Measurements from ENCODE around the gene AKAP7. TPM values are rescaled to one million over a fixed set of nuclear protein-coding genes. Genes with fewer than 3 reads are reported as not detected.
"Not testable (repeated sequence)": the region's sequence is repeated elsewhere in the genome, so short reads cannot be mapped to it uniquely, and the experiment has no call there.

The AKAP7 gene
- polyA plus RNA-seq, 2 of the 4 experiments (the other 2 are of a cell fraction) = 2.5 to 3.7 TPM

DNA sequence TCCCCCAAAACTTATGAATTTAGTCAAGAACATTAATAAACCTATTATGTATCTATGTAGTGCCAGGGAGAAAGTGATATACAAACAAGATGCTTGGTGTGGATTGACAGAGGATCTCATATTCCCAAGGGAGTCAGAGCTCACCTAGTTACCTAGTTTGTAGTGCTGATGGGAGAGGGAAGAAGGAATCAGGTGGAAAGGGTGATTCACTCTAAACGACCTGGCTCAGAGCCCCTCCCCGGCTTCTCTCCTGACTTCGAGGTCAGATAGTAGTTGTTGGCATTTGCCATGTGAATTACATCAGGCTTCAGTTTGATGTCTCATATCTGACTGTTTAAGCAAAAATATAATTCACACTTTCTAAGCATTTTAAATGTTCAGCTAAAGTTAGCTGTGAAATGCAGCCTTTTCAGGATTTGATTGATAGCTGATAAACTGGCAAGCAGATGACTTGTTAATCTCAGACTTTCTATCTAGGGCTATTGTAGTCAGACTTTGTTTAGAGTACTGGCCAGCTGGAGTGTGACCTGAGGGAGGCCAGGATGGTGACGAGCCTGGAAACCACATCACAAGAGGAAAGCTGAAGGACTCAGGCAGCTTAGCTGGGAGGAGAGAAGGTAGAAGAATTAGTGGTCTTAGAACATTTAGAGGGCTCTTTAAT, 123.7 kb downstream of the AKAP7 start:
- peak overlapping the region in 1 of 2 experiments; percentile 56; a peak in 2 of 6 replicates for H3K27ac ChIP-seq
- TF ChIP-seq ZSCAN20 (CRISPR knock-in tag; IDR thresholded peaks at IDR 0.05) (no peak), ELK1 (IDR thresholded peaks at IDR 0.05; ENCODE audit: low read depth, low read length) (no peak)
- TF ChIP-seq, protein P1, sequence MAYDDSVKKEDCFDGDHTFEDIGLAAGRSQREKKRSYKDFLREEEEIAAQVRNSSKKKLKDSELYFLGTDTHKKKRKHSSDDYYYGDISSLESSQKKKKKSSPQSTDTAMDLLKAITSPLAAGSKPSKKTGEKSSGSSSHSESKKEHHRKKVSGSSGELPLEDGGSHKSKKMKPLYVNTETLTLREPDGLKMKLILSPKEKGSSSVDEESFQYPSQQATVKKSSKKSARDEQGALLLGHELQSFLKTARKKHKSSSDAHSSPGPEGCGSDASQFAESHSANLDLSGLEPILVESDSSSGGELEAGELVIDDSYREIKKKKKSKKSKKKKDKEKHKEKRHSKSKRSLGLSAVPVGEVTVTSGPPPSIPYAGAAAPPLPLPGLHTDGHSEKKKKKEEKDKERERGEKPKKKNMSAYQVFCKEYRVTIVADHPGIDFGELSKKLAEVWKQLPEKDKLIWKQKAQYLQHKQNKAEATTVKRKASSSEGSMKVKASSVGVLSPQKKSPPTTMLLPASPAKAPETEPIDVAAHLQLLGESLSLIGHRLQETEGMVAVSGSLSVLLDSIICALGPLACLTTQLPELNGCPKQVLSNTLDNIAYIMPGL (CRISPR knock-in tag; IDR thresholded peaks at IDR 0.05; ENCODE audit: borderline replicate concordance) = no peak
- peak; percentile 43 to 45; a peak in 4 of 6 replicates for ATAC-seq
- POLR2A ChIA-PET = no interaction called here
- H3K4me1 ChIP-seq = peaks cover 18% of the 10 kb centered on the region
- CTCF ChIA-PET = no interaction called here
- H3K4me2 ChIP-seq = peak overlapping the region; percentile 43
- 9% methylated on average over 4 of the region's 4 CpGs for whole genome bisulfite sequencing (ENCODE audit: missing lambda C conversion rate)
- peak in 1 of 2 experiments; percentile 24 for DNase-seq (ENCODE audit: low read depth in 1 of 2, low spot score in 1 of 2)
- H3K4me3 ChIP-seq = no peak overlapping the region
- FAIRE-seq = no peak
- no peaks in the 10 kb centered on the region for H3K9me3 ChIP-seq

- peak; percentile 11 to 57; a peak in 2 of 4 replicates for TF ChIP-seq CEBPB (IDR thresholded peaks at IDR 0.05)
- H3K9me3 ChIP-seq; H3K4me3 ChIP-seq; CTCF ChIA-PET; FAIRE-seq; POLR2A ChIA-PET; H3K27ac ChIP-seq; H3K4me2 ChIP-seq; ATAC-seq; DNase-seq (ENCODE audit: low read depth in 1 of 2, low spot score in 1 of 2): not testable (repeated sequence)
- 82% methylated on average over 6 of the region's 6 CpGs for WGBS (ENCODE audit: missing lambda C conversion rate)
- peaks cover 18% of the 10 kb centered on the region for H3K4me1 ChIP-seq
Measured at GRCh38 chr6:131260960-131261359, 125.7 kb downstream of the AKAP7 start.

DNA sequence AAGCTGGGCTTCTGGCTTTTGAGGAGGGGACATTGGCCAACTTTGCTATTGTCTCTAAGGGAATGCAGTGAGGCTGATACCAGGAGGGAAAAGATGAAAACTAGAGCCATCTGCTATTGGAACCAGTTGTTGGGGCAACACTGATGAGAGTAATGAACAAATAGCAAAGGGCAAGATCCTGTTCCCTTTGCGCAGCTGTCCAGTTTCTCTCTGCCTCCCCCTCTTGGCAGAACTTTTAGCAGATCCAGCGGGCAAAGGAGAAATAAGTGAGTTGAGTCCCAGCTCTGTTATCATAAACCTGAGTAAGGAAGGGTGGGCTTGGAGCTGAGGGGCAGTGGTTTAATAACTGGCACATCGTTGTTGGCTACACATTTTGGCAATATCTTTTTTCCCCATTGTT, 126.8 kb downstream of the AKAP7 start:
- DNase-seq (ENCODE audit: low read depth in 1 of 2, low spot score in 1 of 2) = no peak
- TF ChIP-seq CBX2 (IDR thresholded peaks at IDR 0.05; ENCODE audit: borderline replicate concordance, low read depth) = no peak
- H3K27ac ChIP-seq = no peak overlapping the region
- no peak overlapping the region for H3K4me3 ChIP-seq
- WGBS (ENCODE audit: missing lambda C conversion rate) = 74% methylated on average over 3 of the region's 3 CpGs
- ChIA-PET POLR2A (interaction anchor here (0.6 kb wide), 1 partner anchor 57 kb away, joined by 3 read pairs; no protein-coding TSS in a partner anchor), CTCF (no interaction called here)
- no peak overlapping the region for H3K4me2 ChIP-seq
- no peak for FAIRE-seq
- H3K4me1 ChIP-seq = peaks cover 18% of the 10 kb centered on the region
- ATAC-seq = no peak
- no peaks in the 10 kb centered on the region for H3K9me3 ChIP-seq

DNA sequence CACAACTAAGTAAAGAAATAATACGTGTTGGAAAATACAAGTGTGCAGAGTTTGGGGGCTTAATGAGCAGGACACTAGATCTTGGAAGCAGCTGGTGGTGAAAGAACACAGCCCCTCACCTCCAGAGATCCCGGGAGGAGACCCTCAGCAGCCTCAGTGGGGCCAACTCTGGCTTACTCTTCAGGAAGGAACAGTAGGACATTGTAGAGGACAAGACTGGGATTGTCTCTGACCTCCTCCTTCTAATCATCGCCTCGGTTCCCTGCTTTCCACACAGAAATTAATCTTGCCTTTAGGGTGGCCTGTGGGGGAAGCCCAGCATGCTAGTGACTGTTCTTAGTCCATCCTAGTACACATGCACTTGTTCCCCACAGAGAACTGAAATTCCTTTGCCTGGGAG, 130.7 kb downstream of the AKAP7 start:
- Histone ChIP-seq H3K27ac (no peak overlapping the region), H3K4me2 (no peak overlapping the region), H3K4me1 (no peaks in the 10 kb centered on the region), H3K9me3 (no peaks in the 10 kb centered on the region), H3K4me3 (no peak overlapping the region)
- POLR2A ChIA-PET = no interaction called here
- CTCF ChIA-PET = no interaction called here
- no peak for DNase-seq (ENCODE audit: low read depth in 1 of 2, low spot score in 1 of 2)
- TF ChIP-seq FOSL2 (IDR thresholded peaks at IDR 0.05) = no peak
- TF ChIP-seq FOSL2 (CRISPR knock-in tag; IDR thresholded peaks at IDR 0.05) = no peak
- no peak for TF ChIP-seq EHMT2 (IDR thresholded peaks at IDR 0.05; ENCODE audit: low read depth)
- TF ChIP-seq NPAS2 (CRISPR knock-in tag; IDR thresholded peaks at IDR 0.05; ENCODE audit: borderline replicate concordance) = no peak
- TF ChIP-seq, protein P2, sequence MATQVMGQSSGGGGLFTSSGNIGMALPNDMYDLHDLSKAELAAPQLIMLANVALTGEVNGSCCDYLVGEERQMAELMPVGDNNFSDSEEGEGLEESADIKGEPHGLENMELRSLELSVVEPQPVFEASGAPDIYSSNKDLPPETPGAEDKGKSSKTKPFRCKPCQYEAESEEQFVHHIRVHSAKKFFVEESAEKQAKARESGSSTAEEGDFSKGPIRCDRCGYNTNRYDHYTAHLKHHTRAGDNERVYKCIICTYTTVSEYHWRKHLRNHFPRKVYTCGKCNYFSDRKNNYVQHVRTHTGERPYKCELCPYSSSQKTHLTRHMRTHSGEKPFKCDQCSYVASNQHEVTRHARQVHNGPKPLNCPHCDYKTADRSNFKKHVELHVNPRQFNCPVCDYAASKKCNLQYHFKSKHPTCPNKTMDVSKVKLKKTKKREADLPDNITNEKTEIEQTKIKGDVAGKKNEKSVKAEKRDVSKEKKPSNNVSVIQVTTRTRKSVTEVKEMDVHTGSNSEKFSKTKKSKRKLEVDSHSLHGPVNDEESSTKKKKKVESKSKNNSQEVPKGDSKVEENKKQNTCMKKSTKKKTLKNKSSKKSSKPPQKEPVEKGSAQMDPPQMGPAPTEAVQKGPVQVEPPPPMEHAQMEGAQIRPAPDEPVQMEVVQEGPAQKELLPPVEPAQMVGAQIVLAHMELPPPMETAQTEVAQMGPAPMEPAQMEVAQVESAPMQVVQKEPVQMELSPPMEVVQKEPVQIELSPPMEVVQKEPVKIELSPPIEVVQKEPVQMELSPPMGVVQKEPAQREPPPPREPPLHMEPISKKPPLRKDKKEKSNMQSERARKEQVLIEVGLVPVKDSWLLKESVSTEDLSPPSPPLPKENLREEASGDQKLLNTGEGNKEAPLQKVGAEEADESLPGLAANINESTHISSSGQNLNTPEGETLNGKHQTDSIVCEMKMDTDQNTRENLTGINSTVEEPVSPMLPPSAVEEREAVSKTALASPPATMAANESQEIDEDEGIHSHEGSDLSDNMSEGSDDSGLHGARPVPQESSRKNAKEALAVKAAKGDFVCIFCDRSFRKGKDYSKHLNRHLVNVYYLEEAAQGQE (IDR thresholded peaks at IDR 0.05) = no peak
- no peak for TF ChIP-seq FOSB (CRISPR knock-in tag; IDR thresholded peaks at IDR 0.05)
- no peak for TF ChIP-seq POLR2AphosphoS2 (conservative IDR thresholded peaks at IDR 0.05; ENCODE audit: low read length)
- no peak for TF ChIP-seq HDAC2 (IDR thresholded peaks at IDR 0.05)
- TF ChIP-seq HES2 (IDR thresholded peaks at IDR 0.05) = no peak
- TF ChIP-seq FOXS1 (CRISPR knock-in tag; IDR thresholded peaks at IDR 0.05) = no peak
- TF ChIP-seq, protein P3, sequence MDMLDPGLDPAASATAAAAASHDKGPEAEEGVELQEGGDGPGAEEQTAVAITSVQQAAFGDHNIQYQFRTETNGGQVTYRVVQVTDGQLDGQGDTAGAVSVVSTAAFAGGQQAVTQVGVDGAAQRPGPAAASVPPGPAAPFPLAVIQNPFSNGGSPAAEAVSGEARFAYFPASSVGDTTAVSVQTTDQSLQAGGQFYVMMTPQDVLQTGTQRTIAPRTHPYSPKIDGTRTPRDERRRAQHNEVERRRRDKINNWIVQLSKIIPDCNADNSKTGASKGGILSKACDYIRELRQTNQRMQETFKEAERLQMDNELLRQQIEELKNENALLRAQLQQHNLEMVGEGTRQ (IDR thresholded peaks at IDR 0.05) = no peak
- TF ChIP-seq JUN (IDR thresholded peaks at IDR 0.05) = no peak
- FAIRE-seq = no peak
- ATAC-seq = no peak
- 76% methylated on average over 4 of the region's 4 CpGs for WGBS (ENCODE audit: missing lambda C conversion rate)
